H1 (cell line): Measurements from ENCODE around the gene IL9R. TPM values are rescaled to one million over a fixed set of nuclear protein-coding genes. Genes with fewer than 3 reads are reported as not detected.

Experiments
- CTCF ChIA-PET: fragments of 300-600 bp; sonication (Branson Sonifier 250); formaldehyde crosslinking; loops from one replicate; lab custom pipeline; 2021; ENCODE audit not compliant: partially characterized antibody; lab: Charles Lee
- POLR2A ChIA-PET: fragments of 300-600 bp; sonication (Branson Sonifier 250); formaldehyde crosslinking; loops from one replicate; lab custom pipeline; 2021; ENCODE audit warnings: inconsistent platforms; ENCODE audit not compliant: partially characterized antibody; lab: Charles Lee
- DNase-seq, 2 experiments: peaks; one replicate each; pipeline versions ENCODE4 v3.0.0 to v3.0.0-alpha.2; 2010 to 2022; ENCODE audit warnings: low spot score in 2 of 2, low read depth in 1 of 2, mixed read lengths in 1 of 2
- FAIRE-seq: peaks from 2 replicates; lab custom pipeline; 2011; peaks lifted over from hg19 to GRCh38; lab: Jason Lieb, UNC
- H2AFZ ChIP-seq: 2 replicates; pipeline ENCODE4 v1.8.1; 2012; ENCODE audit warnings: low read length, inconsistent platforms
- H2AK5ac ChIP-seq: 2 replicates; pipeline ENCODE4 v1.6.1; 2013; ENCODE audit warnings: low read depth, low read length
- H2BK120ac ChIP-seq: replicated peaks from 2 replicates; pipeline ENCODE3; 2013; ENCODE audit warnings: low read depth, low read length, inconsistent platforms
- H2BK12ac ChIP-seq: 2 replicates; pipeline ENCODE4 v1.6.1; 2013; ENCODE audit warnings: low read depth, low read length
- H2BK15ac ChIP-seq: 2 replicates; pipeline ENCODE4 v1.6.1; 2013; ENCODE audit warnings: low read length
- H2BK20ac ChIP-seq: 2 replicates; pipeline ENCODE4 v1.6.1; 2013; ENCODE audit warnings: low read length
- H2BK5ac ChIP-seq: 2 replicates; pipeline ENCODE4 v1.6.1; 2013; ENCODE audit warnings: low read depth, low read length
- H3K14ac ChIP-seq: 2 replicates; pipeline ENCODE4 v1.6.1; 2013; ENCODE audit warnings: inconsistent platforms; ENCODE audit not compliant: insufficient read length
- H3K18ac ChIP-seq: 2 replicates; pipeline ENCODE4 v1.6.1; 2013; ENCODE audit warnings: low read length; ENCODE audit errors: extremely low read depth
- H3K23ac ChIP-seq: 2 replicates; pipeline ENCODE4 v1.6.1; 2013; ENCODE audit warnings: inconsistent platforms; ENCODE audit not compliant: insufficient read length
- H3K23me2 ChIP-seq: 2 replicates; pipeline ENCODE4 v1.6.1; 2013; ENCODE audit warnings: low read depth, low read length
- H3K27ac ChIP-seq: 2 replicates; pipeline ENCODE4 v1.6.1; 2011; ENCODE audit warnings: low read depth, low read length, inconsistent platforms
- H3K27me3 ChIP-seq, 4 experiments: replicated peaks in 1 of 4; 1 replicate in 1 of 4; 2 replicates in 3 of 4; pipeline versions ENCODE4 v1.6.1 to v1.8.1; 2011 to 2013; ENCODE audit warnings: low read length in 3 of 4, mild to moderate bottlenecking in 3 of 4, inconsistent platforms in 2 of 4, mixed read lengths in 2 of 4, moderate library complexity in 1 of 4; ENCODE audit not compliant: control insufficient read depth in 3 of 4, insufficient read depth in 3 of 4; ENCODE audit errors: extremely low read depth in 1 of 4
- H3K36me3 ChIP-seq, 4 experiments: 2 replicates each; pipeline versions ENCODE4 v1.6.1 to v1.8.1; 2011 to 2013; ENCODE audit warnings: mild to moderate bottlenecking in 4 of 4, low read length in 3 of 4, moderate library complexity in 2 of 4, control low read depth in 1 of 4, inconsistent platforms in 1 of 4; ENCODE audit not compliant: insufficient read depth in 4 of 4, control insufficient read depth in 2 of 4
- H3K4ac ChIP-seq: replicated peaks from 2 replicates; pipeline ENCODE3; 2013; ENCODE audit warnings: low read length, low read depth, mixed read lengths, inconsistent platforms; ENCODE audit not compliant: insufficient read length
- H3K4me1 ChIP-seq, 4 experiments: replicated peaks in 1 of 4; 1 replicate in 1 of 4; 2 replicates in 3 of 4; pipeline versions ENCODE4 v1.6.1 to v1.8.1; 2011 to 2013; ENCODE audit warnings: low read length in 3 of 4, inconsistent platforms in 2 of 4, mixed read lengths in 1 of 4; ENCODE audit not compliant: insufficient read depth in 4 of 4, control insufficient read depth in 3 of 4
- H3K4me2 ChIP-seq, 2 experiments: 2 replicates each; pipeline versions ENCODE4 v1.6.1 to v1.8.1; 2011 to 2013; ENCODE audit warnings: low read depth in 2 of 2, low read length in 2 of 2, control low read depth in 1 of 2, inconsistent platforms in 1 of 2, mild to moderate bottlenecking in 1 of 2; ENCODE audit not compliant: insufficient read depth in 1 of 2
- H3K4me3 ChIP-seq, 4 experiments: fragments of 200-600, 300-600 bp in 1 of 4; sonication (generic), shearing (Covaris generic), sonication (Bioruptor Twin) in 1 of 4; 2 replicates each; pipeline versions ENCODE4 v1.5.1 to v1.8.1; 2011 to 2016; ENCODE audit warnings: low read length in 4 of 4, low read depth in 3 of 4, control low read depth in 2 of 4, inconsistent platforms in 2 of 4, mild to moderate bottlenecking in 2 of 4, mixed read lengths in 1 of 4, moderate library complexity in 1 of 4; ENCODE audit not compliant: insufficient read depth in 2 of 4; ENCODE audit errors: extremely low read depth in 1 of 4
- H3K56ac ChIP-seq: replicated peaks from 2 replicates; pipeline ENCODE3; 2013; ENCODE audit warnings: low read depth, mild to moderate bottlenecking, mixed read lengths, low read length, inconsistent platforms; ENCODE audit not compliant: insufficient read length
- H3K79me1 ChIP-seq: 2 replicates; pipeline ENCODE4 v1.6.1; 2013; ENCODE audit warnings: low read depth, low read length, control low read depth
- H3K79me2 ChIP-seq, 2 experiments: 2 replicates each; pipeline versions ENCODE4 v1.6.1 to v1.8.1; 2012 to 2013; ENCODE audit warnings: low read length in 2 of 2, mild to moderate bottlenecking in 2 of 2, inconsistent platforms in 1 of 2; ENCODE audit not compliant: insufficient read depth in 2 of 2, control insufficient read depth in 1 of 2
- H3K9ac ChIP-seq, 4 experiments: replicated peaks in 1 of 4; 1 replicate in 1 of 4; 2 replicates in 3 of 4; pipeline versions ENCODE4 v1.6.1 to v1.8.1; 2011 to 2013; ENCODE audit warnings: low read depth in 3 of 4, low read length in 3 of 4, control low read depth in 2 of 4, mild to moderate bottlenecking in 2 of 4, moderate library complexity in 2 of 4, inconsistent platforms in 1 of 4; ENCODE audit errors: extremely low read depth in 1 of 4
- H3K9me3 ChIP-seq, 2 experiments: 2 replicates each; pipeline versions ENCODE4 v1.6.1 to v1.8.1; 2012 to 2013; ENCODE audit warnings: mild to moderate bottlenecking in 2 of 2, moderate library complexity in 2 of 2, control low read depth in 1 of 2, inconsistent platforms in 1 of 2, low read depth in 1 of 2, low read length in 1 of 2, mixed read lengths in 1 of 2; ENCODE audit not compliant: insufficient read depth in 2 of 2
- H4K20me1 ChIP-seq, 2 experiments: replicated peaks in 1 of 2; 2 replicates each; pipeline versions ENCODE3 to v1.8.1; 2011 to 2013; ENCODE audit warnings: inconsistent platforms in 2 of 2, low read length in 2 of 2, mild to moderate bottlenecking in 1 of 2; ENCODE audit not compliant: insufficient read depth in 2 of 2, control insufficient read depth in 1 of 2
- H4K5ac ChIP-seq: 2 replicates; pipeline ENCODE4 v1.6.1; 2013; ENCODE audit warnings: low read length, low read depth, mixed read lengths, inconsistent platforms; ENCODE audit not compliant: insufficient read length
- H4K8ac ChIP-seq: 2 replicates; pipeline ENCODE4 v1.8.0; 2013; ENCODE audit warnings: mild to moderate bottlenecking, moderate library complexity, low read length, inconsistent platforms; ENCODE audit not compliant: insufficient read depth; ENCODE audit errors: extremely low read depth
- H4K91ac ChIP-seq: replicated peaks from 2 replicates; pipeline ENCODE3; 2013; ENCODE audit warnings: low read length, mixed read lengths, inconsistent platforms; ENCODE audit not compliant: insufficient read length
- ATF3 ChIP-seq: IDR thresholded peaks from 2 replicates; pipeline ENCODE4 v1.6.1; 2011; ENCODE audit warnings: low read depth, mild to moderate bottlenecking, low read length; ENCODE audit not compliant: insufficient read depth
- CBX8 ChIP-seq: fragments of 300-800, 300-1000 bp; sonication (generic); IDR thresholded peaks from 2 replicates; pipeline ENCODE4 v1.7.1; 2016; ENCODE audit warnings: low read depth, low read length, borderline replicate concordance
- EZH2 ChIP-seq: fragments of 200-600 bp; sonication (generic); IDR thresholded peaks from 2 replicates; pipeline ENCODE4 v1.7.1; 2012; ENCODE audit warnings: low read depth, mild to moderate bottlenecking, moderate library complexity, low read length, inconsistent platforms; ENCODE audit not compliant: severe bottlenecking
- JUND ChIP-seq: IDR thresholded peaks from 2 replicates; pipeline ENCODE4 v1.6.1; 2011; ENCODE audit warnings: mild to moderate bottlenecking, improper control_type of control experiment, low read length
- KDM1A ChIP-seq: fragments of 200-600, 300-600 bp; sonication (generic); IDR thresholded peaks from 2 replicates; pipeline ENCODE4 v1.7.1; 2016; ENCODE audit warnings: mild to moderate bottlenecking, low read length, borderline replicate concordance
- MAFK ChIP-seq: IDR thresholded peaks from 2 replicates; pipeline ENCODE4 v1.6.1; 2012; ENCODE audit warnings: low read depth, mild to moderate bottlenecking, improper control_type of control experiment, low read length
- POLR2A ChIP-seq, 2 experiments: IDR thresholded peaks; 1 replicate in 1 of 2; 2 replicates in 1 of 2; pipeline ENCODE4 v1.6.1; 2011; ENCODE audit warnings: low read depth in 2 of 2, low read length in 2 of 2, mild to moderate bottlenecking in 2 of 2; ENCODE audit errors: control extremely low read depth in 1 of 2
- POU5F1 ChIP-seq: IDR thresholded peaks from 2 replicates; pipeline ENCODE4 v1.6.1; 2011; ENCODE audit warnings: low read depth, mild to moderate bottlenecking, low read length, moderate library complexity
- SAP30 ChIP-seq: fragments of 300-600 bp; sonication (generic); IDR thresholded peaks from 2 replicates; pipeline ENCODE4 v1.7.1; 2012; ENCODE audit warnings: low read length, moderate library complexity, mild to moderate bottlenecking, inconsistent platforms; ENCODE audit not compliant: insufficient read depth, insufficient replicate concordance
- SIRT6 ChIP-seq: IDR thresholded peaks from one replicate; pipeline ENCODE4 v1.7.1; 2012; ENCODE audit warnings: low read length, inconsistent platforms
- SP2 ChIP-seq: IDR thresholded peaks from 2 replicates; pipeline ENCODE4 v1.6.1; 2012; ENCODE audit warnings: mild to moderate bottlenecking, low read length, inconsistent platforms
- TAF7 ChIP-seq: optimal IDR thresholded peaks from 2 replicates; pipeline ENCODE3; 2011; ENCODE audit warnings: low read depth, mild to moderate bottlenecking, inconsistent platforms, low read length, moderate library complexity, borderline replicate concordance
- YY1 ChIP-seq: IDR thresholded peaks from 2 replicates; pipeline ENCODE4 v1.6.1; 2011; ENCODE audit warnings: low read depth, mild to moderate bottlenecking, low read length
- WGBS, 2 experiments: shearing (Covaris generic) in 1 of 2; methylation state at CpG; one replicate each; pipeline versions ENCODE4 v1.1.6 to v1.1.7; 2013 to 2015; ENCODE audit warnings: low lambda C conversion rate in 2 of 2, mixed read lengths in 2 of 2, inconsistent platforms in 1 of 2, low coverage in 1 of 2, missing lambda C conversion rate in 1 of 2; ENCODE audit not compliant: insufficient replicate concordance in 2 of 2, insufficient coverage in 1 of 2, insufficient read length in 1 of 2; ENCODE audit errors: extremely low coverage in 1 of 2, missing lambda C conversion rate in 1 of 2; 5-methylcytosine and 5-hydroxymethylcytosine counted together
- polyA plus RNA-seq, 7 experiments: library from polyadenylated mRNA; depleted of rRNA in 3 of 7; stranded (reverse) in 5 of 7; unstranded in 2 of 7; fragments of >200 nt in 5 of 7; fragments of 200-250 nt in 2 of 7; gene quantifications; 1 replicate in 5 of 7; 2 replicates in 1 of 7; 4 replicates in 1 of 7; pipeline versions ENCODE4 v1.2.1 to v1.2.3, GENCODE V29; 2011 to 2013; ENCODE audit warnings: missing spikeins in 2 of 7, mixed read lengths in 2 of 7
- total RNA-seq: library from RNA; stranded (reverse); fragmentation: NEBNext Ultra II Directional; extraction: Animal tissue kit (Norgen Biotek cat#: 25700); gene quantifications from 2 replicates; pipeline ENCODE4 v1.2.1, GENCODE V29; 2021

Gene IL9R
- total and polyA plus RNA-seq, 2 of the 8 experiments (the other 6 are each of a cell fraction or from before 2014, with no cell fraction given): 0.14 to 0.28 TPM

GRCh38 chrX:156005144-156005543, 7.6 kb downstream of the IL9R start:
- no peak overlapping the region for H3K27ac ChIP-seq
- H3K18ac ChIP-seq: no peak overlapping the region
- H3K79me2 ChIP-seq: peaks cover 0 to 4% of the 10 kb centered on the region in 2 experiments; a peak in 1 of 4 replicates
- H3K27me3 ChIP-seq: no peaks in the 10 kb centered on the region
- H3K36me3 ChIP-seq: no peaks in the 10 kb centered on the region; a peak in 1 of 8 replicates
- H3K56ac ChIP-seq: no peak overlapping the region
- H3K4ac ChIP-seq: no peak overlapping the region
- H2BK15ac ChIP-seq: no peak overlapping the region
- H3K9ac ChIP-seq: no peak overlapping the region
- peaks cover 47 to 74% of the 10 kb centered on the region in 2 experiments for H3K9me3 ChIP-seq
- H3K79me1 ChIP-seq: no peaks in the 10 kb centered on the region
- H4K8ac ChIP-seq: no peak overlapping the region
- no peaks in the 10 kb centered on the region for H4K20me1 ChIP-seq
- H4K91ac ChIP-seq: no peak overlapping the region
- DNase-seq: no peak
- H2BK5ac ChIP-seq: no peak overlapping the region
- H2BK20ac ChIP-seq: no peak overlapping the region
- H3K4me2 ChIP-seq: no peak overlapping the region
- H3K4me1 ChIP-seq: no peaks in the 10 kb centered on the region
- no peak for FAIRE-seq
- ChIA-PET CTCF (no interaction called here), POLR2A (no interaction called here)
- no peak overlapping the region for H4K5ac ChIP-seq
- no peak overlapping the region for H2BK12ac ChIP-seq
- H2AFZ ChIP-seq: no peak overlapping the region
- H2AK5ac ChIP-seq: no peak overlapping the region
- H3K4me3 ChIP-seq: no peak overlapping the region
- H3K23ac ChIP-seq: no peak overlapping the region
- 60% methylated on average over 6 of the region's 6 CpGs; no CpG with 5 or more reads in 1 of the 2 experiments for WGBS, 2 experiments
- H2BK120ac ChIP-seq: no peak overlapping the region
- no peak overlapping the region for H3K14ac ChIP-seq
- peaks cover 5% of the 10 kb centered on the region; the same call in 1 of the 2 replicates for H3K23me2 ChIP-seq
- no peak for TF ChIP-seq ATF3
- no peak for TF ChIP-seq POU5F1
- no peak for TF ChIP-seq KDM1A
- TF ChIP-seq POLR2A (IDR thresholded peaks at IDR 0.05; ENCODE audit: control extremely low read depth in 1 of 2, low read depth in 2 of 2, low read length in 2 of 2): no peak
- no peak for TF ChIP-seq EZH2
- no peak for TF ChIP-seq JUND
- no peak for TF ChIP-seq MAFK
- TF ChIP-seq CBX8: no peak
- no peak for TF ChIP-seq SIRT6
- TF ChIP-seq YY1: no peak
- no peak for TF ChIP-seq TAF7
- TF ChIP-seq SP2: no peak
- no peak for TF ChIP-seq SAP30
